Sigmoid colon (tissue), 7 donors: ENCODE measurements around the gene SETD3. TPM values are rescaled to one million over a fixed set of nuclear protein-coding genes. Genes with fewer than 3 reads are reported as not detected.

Source experiments
- DNase-seq: peaks from one replicate; pipeline ENCODE4 v3.0.0-alpha.2; 2019
- H3K27ac ChIP-seq, 4 donors: fragments of 200-600 bp; sonication (generic); one replicate each; pipeline ENCODE4 v1.5.1; 2016 to 2019; ENCODE audit warnings: mild to moderate bottlenecking in 1 of 4
- H3K27me3 ChIP-seq, 3 donors: fragments of 200-600 bp; sonication (generic); one replicate each; pipeline ENCODE4 v1.5.1; 2019; ENCODE audit warnings: mild to moderate bottlenecking in 1 of 3
- H3K36me3 ChIP-seq, 4 donors: fragments of 200-600 bp; sonication (generic); one replicate each; pipeline ENCODE4 v1.5.1; 2016 to 2019
- H3K4me1 ChIP-seq, 4 donors: fragments of 200-600 bp; sonication (generic); one replicate each; pipeline ENCODE4 v1.5.1; 2017 to 2019
- H3K4me3 ChIP-seq, 4 donors: fragments of 200-600 bp; sonication (generic); one replicate each; pipeline ENCODE4 v1.5.1; 2017 to 2019; ENCODE audit warnings: mild to moderate bottlenecking in 2 of 4, moderate library complexity in 1 of 4
- H3K9me3 ChIP-seq, 4 donors: fragments of 200-600 bp in 3 of 4; sonication (generic) in 3 of 4; one replicate each; pipeline versions ENCODE4 v1.5.1 to v1.6.1; 2013 to 2019
- EP300 ChIP-seq, 4 donors: sonication (generic); formaldehyde crosslinking; IDR thresholded peaks; one replicate each; pipeline ENCODE4 v1.6.1; 2017; ENCODE audit warnings: antibody characterized with exemption in 4 of 4
- POLR2A ChIP-seq, 2 donors: fragments of 450-650 bp; IDR thresholded peaks; one replicate each; pipeline ENCODE4 v1.6.1; 2016; ENCODE audit warnings: antibody characterized with exemption in 2 of 2, mild to moderate bottlenecking in 2 of 2, moderate library complexity in 2 of 2
- POLR2AphosphoS5 ChIP-seq, 4 donors: sonication (generic); formaldehyde crosslinking; IDR thresholded peaks; one replicate each; pipeline ENCODE4 v1.6.1; 2017; ENCODE audit warnings: antibody characterized with exemption in 4 of 4
- whole genome bisulfite sequencing, 2 donors: extraction: QIAGEN DNeasy Blood & Tissue Kit; methylation state at CpG; one replicate each; pipeline ENCODE4 v1.1.7; 2013; 5-methylcytosine and 5-hydroxymethylcytosine counted together
- intact Hi-C: fragments of 100-400 bp; cut with DNase I; formaldehyde crosslinking; loops from one replicate; pipeline ENCODE4 v1.15.1; 2023
- polyA plus RNA-seq, 3 donors: library from polyadenylated mRNA; stranded (reverse); fragments of 200-250 nt; gene quantifications; one replicate each; pipeline ENCODE4 v1.2.3, GENCODE V29; 2013
- total RNA-seq, 4 donors: library from RNA; depleted of rRNA; stranded (reverse); fragments of >200 nt; gene quantifications; one replicate each; pipeline ENCODE4 v1.1.0, GENCODE V29; 2016
- TF ChIP-seq, protein P1 (sequence below), 4 experiments: fragments of 450-650 bp in 3 of 4; fragments of 200-600 bp in 1 of 4; IDR thresholded peaks; one replicate each; pipeline ENCODE4 v1.5.1; 2016 to 2019; ENCODE audit warnings: antibody characterized with exemption in 4 of 4, mild to moderate bottlenecking in 3 of 4, moderate library complexity in 2 of 4
- donor health status: healthy with polysubstance abuse.
- donor health status: Bipolar disorder and iron deficiency.
- donor health status: healthy.

Gene SETD3
- total RNA-seq: 100 to 1,000 TPM; 130 to 164 (median 152) TPM
- polyA plus RNA-seq: 10 to 100 TPM; 34.6 to 54.7 (median 53.6) TPM

DNA sequence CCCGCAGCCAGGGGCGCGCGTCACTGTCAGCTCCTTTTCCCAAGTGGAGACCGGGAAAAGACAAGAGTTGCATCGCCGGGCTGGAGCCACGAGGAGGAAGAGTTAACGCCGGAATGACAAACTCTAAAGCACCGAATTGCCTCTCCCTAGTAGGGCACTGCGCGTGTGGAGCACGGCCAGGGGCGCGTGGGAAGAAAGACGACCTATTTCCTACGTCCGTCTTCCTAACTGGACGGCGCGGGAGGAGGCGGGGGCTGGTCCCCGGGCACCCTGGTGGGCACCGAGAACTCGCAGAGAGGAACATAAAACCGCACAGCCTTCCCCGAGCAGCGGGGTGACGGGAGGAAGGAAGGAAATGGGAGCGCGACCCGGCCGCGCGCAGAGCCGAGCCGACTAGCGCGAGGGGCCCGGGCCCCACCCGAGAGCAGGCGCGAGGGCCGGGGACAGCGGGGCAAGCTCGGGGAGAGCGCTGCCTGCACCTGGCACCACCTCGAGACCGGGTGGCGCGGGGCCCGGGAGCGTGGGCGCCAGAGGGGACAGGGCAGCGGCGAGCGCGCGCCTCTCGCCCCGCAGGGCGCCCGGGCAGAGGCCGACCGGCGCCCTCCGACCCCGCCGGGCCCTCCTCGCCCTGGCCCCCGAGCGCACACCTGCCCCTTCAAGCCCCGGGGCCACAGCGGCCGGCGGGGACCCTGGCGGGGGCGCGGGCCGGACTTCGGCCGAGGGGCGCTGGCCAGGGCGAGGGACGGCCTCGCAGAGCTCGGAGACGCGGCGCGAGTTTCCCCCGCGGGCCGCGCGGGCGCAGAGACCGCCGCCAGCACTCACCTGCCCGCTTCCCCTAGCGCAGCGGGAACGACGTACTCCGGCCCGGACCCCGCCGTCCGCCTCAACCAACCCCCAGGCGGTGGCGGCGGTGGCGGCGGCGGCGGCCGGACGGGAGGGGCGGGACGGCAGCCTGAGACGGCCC, at the start of gene SETD3:
Gene SETD3 (minus strand): TSS at position 954 of the 964 bp plus-strand sequence. CDS start 15,054 bp downstream, outside the sequence.
- Histone ChIP-seq H3K4me3 (peak within 1 kb of the TSS; percentile 69 to 98 (median 85)), H3K4me1 (peaks cover 0 to 50% (median 42%) of the 10 kb centered on the region in 4 donors), H3K36me3 (no peaks in the 10 kb centered on the region), H3K27ac (peak within 1 kb of the TSS; percentile 94 to 99 (median 98)), H3K27me3 (no peaks in the 10 kb centered on the region), H3K9me3 (no peaks in the 10 kb centered on the region)
- WGBS, 2 donors: 0% methylated on average over 122 of the region's 122 CpGs
- peak; percentile 88 for DNase-seq
- intact Hi-C loops: no loop called here
- TF ChIP-seq, protein P1, sequence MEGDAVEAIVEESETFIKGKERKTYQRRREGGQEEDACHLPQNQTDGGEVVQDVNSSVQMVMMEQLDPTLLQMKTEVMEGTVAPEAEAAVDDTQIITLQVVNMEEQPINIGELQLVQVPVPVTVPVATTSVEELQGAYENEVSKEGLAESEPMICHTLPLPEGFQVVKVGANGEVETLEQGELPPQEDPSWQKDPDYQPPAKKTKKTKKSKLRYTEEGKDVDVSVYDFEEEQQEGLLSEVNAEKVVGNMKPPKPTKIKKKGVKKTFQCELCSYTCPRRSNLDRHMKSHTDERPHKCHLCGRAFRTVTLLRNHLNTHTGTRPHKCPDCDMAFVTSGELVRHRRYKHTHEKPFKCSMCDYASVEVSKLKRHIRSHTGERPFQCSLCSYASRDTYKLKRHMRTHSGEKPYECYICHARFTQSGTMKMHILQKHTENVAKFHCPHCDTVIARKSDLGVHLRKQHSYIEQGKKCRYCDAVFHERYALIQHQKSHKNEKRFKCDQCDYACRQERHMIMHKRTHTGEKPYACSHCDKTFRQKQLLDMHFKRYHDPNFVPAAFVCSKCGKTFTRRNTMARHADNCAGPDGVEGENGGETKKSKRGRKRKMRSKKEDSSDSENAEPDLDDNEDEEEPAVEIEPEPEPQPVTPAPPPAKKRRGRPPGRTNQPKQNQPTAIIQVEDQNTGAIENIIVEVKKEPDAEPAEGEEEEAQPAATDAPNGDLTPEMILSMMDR (IDR thresholded peaks at IDR 0.05): no peak
- TF ChIP-seq POLR2A (IDR thresholded peaks at IDR 0.05) (no peak), POLR2AphosphoS5 (IDR thresholded peaks at IDR 0.05) (peak; percentile 23 to 82 (median 66))

DNA sequence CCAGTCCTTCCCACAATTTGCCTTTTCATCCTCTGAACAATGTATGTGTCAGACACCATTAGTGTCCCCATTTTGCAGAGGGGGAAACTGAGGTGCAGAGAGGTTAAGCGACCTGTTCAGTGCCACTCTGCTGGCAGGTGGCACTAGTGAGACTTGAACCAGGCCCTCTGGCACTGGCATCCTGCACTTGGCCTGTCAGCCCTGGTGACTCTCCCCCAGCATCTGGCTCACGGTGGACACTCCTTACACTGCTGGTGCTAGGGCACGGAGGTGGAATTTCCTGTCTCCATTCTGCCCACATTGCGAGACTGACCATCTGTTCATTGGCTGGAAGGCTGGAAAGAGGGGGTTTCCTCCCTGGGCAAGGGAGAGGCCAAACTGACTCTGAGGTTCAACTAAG, 49.2 kb upstream of the SETD3 start:
- 88 to 92% methylated on average over 4 of the region's 4 CpGs for WGBS, 2 donors
- peak overlapping the region in 3 of 4 donors; percentile 4 to 65 (median 53) for H3K27ac ChIP-seq

DNA sequence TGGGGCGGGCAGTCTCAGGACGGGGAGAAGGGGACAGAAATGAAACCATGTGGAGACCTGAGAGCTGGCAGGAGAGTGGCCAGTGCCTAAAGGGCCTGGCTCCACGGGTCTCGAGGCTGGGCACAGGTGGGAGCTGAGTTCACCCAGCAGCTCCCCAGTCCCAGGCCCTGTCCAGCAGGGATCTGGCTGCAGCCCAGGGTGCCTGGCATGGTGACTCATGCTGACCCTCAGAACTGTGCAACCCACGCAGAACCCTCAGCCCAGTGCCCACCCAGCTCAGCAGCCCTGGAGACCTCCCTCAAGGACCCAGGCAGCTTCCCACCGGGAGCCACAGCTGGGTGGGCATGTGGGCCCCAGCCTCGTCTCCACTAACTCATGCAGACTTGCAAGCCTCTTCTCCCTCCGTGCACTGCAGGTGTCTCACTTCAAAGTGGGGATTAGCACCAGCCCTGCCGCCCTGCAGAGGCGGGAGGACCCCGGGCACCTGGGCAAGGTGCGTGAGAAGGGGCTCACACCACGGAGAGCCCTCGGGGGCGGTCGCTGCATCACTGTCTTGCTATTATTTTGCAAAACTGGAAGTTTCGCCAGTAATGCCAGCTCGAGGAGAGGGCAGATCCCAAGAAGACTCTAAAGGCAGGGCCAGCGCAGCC, 46.9 kb upstream of the SETD3 start:
- no peak for TF ChIP-seq POLR2AphosphoS5 (IDR thresholded peaks at IDR 0.05)
- no peak for TF ChIP-seq EP300 (IDR thresholded peaks at IDR 0.05)
- TF ChIP-seq, protein P1 (IDR thresholded peaks at IDR 0.05): no peak
- TF ChIP-seq POLR2A (IDR thresholded peaks at IDR 0.05): no peak

More for the DNA sequence above, 49.2 kb upstream of the SETD3 start:
- intact Hi-C loops: no loop called here
- H3K4me3 ChIP-seq: no peak overlapping the region
- peaks cover 0 to 59% (median 56%) of the 10 kb centered on the region in 4 donors for H3K4me1 ChIP-seq
- H3K36me3 ChIP-seq: peaks cover 0 to 4% (median 0%) of the 10 kb centered on the region in 4 donors
- no peak for TF ChIP-seq POLR2A (IDR thresholded peaks at IDR 0.05)
- TF ChIP-seq POLR2AphosphoS5 (IDR thresholded peaks at IDR 0.05): no peak
- H3K9me3 ChIP-seq: no peaks in the 10 kb centered on the region
- H3K27me3 ChIP-seq: no peaks in the 10 kb centered on the region
- no peak for DNase-seq

DNA sequence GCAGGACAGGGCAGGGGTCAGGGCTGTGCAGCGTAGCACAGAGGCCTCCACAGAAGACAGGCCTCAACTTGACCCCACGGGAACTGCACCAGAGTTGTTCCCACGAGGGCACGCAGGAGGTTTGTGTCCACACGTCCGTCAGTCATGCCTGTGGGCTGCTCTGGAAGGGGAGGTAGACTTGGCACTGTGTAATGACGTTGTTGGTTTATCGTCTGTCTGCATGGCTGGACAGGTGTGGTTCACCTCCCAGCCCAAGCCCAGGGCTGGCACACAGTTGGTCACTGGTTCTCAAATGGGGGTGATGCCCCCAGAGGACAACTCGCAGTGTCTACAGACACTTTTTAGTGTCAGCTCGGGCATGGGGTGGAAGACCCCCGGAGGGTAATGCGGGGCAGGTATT, 46.4 kb upstream of the SETD3 start:
- Histone ChIP-seq H3K9me3 (no peaks in the 10 kb centered on the region), H3K4me1 (peaks cover 0 to 74% (median 72%) of the 10 kb centered on the region in 4 donors), H3K4me3 (no peak overlapping the region), H3K27me3 (no peaks in the 10 kb centered on the region), H3K36me3 (no peaks in the 10 kb centered on the region), H3K27ac (peak overlapping the region in 3 of 4 donors; percentile 5 to 90 (median 82))
- intact Hi-C loops: no loop called here
- TF ChIP-seq EP300 (IDR thresholded peaks at IDR 0.05) (no peak), POLR2A (IDR thresholded peaks at IDR 0.05) (no peak), POLR2AphosphoS5 (IDR thresholded peaks at IDR 0.05) (no peak)
- TF ChIP-seq, protein P1 (IDR thresholded peaks at IDR 0.05): no peak
- DNase-seq: no peak
- 89 to 91% methylated on average over 12 of the region's 12 CpGs for WGBS, 2 donors

More for the DNA sequence above, 46.9 kb upstream of the SETD3 start:
- Histone ChIP-seq H3K9me3 (no peaks in the 10 kb centered on the region), H3K4me1 (peaks cover 0 to 72% (median 69%) of the 10 kb centered on the region in 4 donors), H3K4me3 (no peak overlapping the region), H3K36me3 (no peaks in the 10 kb centered on the region), H3K27ac (peak overlapping the region in 3 of 4 donors; percentile 5 to 82 (median 34)), H3K27me3 (no peaks in the 10 kb centered on the region)
- DNase-seq: no peak
- 85 to 87% methylated on average over 19 of the region's 19 CpGs for WGBS, 2 donors
- intact Hi-C loops: no loop called here
